Bronchial epithelial cell (primary cell): ENCODE measurements around the gene PACSIN1. TPM values are rescaled to one million over a fixed set of nuclear protein-coding genes. Genes with fewer than 3 reads are reported as not detected.
A peak's percentile ranks its signal among the peaks of the same experiment; 100 is the strongest.

Experiments used
- DNase-seq: peaks from one replicate; pipeline ENCODE4 v3.0.0-alpha.2; 2010; ENCODE audit warnings: low read depth
- FAIRE-seq: peaks from 2 replicates; lab custom pipeline; 2011; peaks lifted over from hg19 to GRCh38; lab: Jason Lieb, UNC
- H3K27me3 ChIP-seq: 2 replicates; pipeline ENCODE4 v1.5.1; 2011; ENCODE audit warnings: low read length; ENCODE audit not compliant: control insufficient read depth, insufficient read depth
- H3K36me3 ChIP-seq: 2 replicates; pipeline ENCODE4 v1.5.1; 2011; ENCODE audit warnings: low read length; ENCODE audit not compliant: control insufficient read depth, insufficient read depth
- H3K4me3 ChIP-seq: 2 replicates; pipeline ENCODE4 v1.5.1; 2011; ENCODE audit warnings: mild to moderate bottlenecking, low read depth, low read length, control low read depth
- CTCF ChIP-seq: IDR thresholded peaks from 2 replicates; pipeline ENCODE4 v1.5.1; 2011; ENCODE audit warnings: mild to moderate bottlenecking, moderate library complexity, low read length, control low read depth, inconsistent platforms; ENCODE audit not compliant: insufficient read depth, severe bottlenecking
- total RNA-seq: library from RNA; depleted of rRNA; stranded (reverse); fragments of >200 nt; gene quantifications from 2 replicates; pipeline ENCODE4 v1.2.1, GENCODE V29; 2014

The PACSIN1 gene
- total RNA-seq, 1 donor from 2014 or later, result not detected

DNA sequence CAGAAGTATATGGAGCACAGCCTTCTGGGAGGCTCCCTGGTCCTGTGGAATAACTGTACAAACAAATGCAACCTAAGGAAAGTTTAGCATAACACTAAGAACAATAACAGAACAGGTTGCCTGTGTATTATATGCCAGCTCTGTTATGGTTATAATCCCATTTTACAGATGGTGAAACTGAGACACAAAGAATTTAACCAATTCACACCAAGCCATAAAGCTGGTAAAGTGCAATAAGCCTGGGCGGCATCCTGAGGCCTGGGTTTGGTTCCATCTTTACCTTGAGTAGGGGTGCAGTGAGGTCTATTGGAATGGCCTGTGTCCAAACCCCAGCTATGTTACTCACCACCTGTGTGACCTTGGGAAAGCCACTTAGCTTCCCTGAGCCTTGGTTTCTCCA, 14.7 kb upstream of the PACSIN1 start:
- Histone ChIP-seq H3K27me3 (no peaks in the 10 kb centered on the region), H3K36me3 (no peaks in the 10 kb centered on the region), H3K4me3 (no peak overlapping the region)
- TF ChIP-seq CTCF, result no peak
- DNase-seq (no peak), FAIRE-seq (no peak)

DNA sequence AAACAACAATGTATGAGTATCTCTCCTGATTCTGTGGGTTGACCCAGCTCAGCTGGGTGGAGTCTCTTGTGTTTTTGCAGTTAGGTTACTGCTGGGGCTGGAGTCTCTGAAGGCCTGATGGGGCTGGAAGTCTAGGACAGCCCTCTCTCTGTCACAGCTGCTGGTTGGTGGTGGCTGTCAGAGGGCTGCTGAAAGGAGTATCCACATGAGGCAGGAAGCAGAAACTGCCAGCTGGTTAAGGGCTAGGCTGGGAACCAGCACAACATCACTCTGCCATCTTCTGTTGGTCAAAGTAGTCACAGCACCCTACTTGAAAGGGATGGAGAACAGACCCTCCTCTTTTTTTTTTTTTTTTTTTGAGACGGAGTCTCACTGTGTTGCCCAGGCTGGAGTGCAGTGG, 10.0 kb upstream of the PACSIN1 start:
- no peak for TF ChIP-seq CTCF
- no peak for FAIRE-seq
- Histone ChIP-seq H3K4me3 (no peak overlapping the region), H3K27me3 (no peaks in the 10 kb centered on the region), H3K36me3 (no peaks in the 10 kb centered on the region)
- no peak for DNase-seq

DNA sequence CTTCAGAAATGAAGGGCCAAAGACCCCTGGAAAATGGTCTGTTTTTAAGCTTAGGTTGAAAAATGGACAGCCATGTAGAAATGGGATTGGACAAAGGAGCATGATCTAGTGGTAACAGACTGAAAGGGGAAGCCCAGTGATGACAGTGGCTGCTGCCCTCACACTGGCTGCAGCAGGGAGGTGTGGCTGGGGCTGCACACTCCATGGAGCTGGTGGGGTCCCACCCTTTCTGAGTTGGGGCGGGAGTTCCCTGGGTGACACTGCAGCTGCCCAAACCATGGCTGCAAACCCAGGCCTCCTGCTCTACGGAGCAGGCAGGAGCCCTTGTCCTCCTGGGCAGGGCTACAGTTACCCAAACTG, 8.5 kb upstream of the PACSIN1 start:
- Histone ChIP-seq H3K27me3 (no peaks in the 10 kb centered on the region), H3K4me3 (no peak overlapping the region), H3K36me3 (no peaks in the 10 kb centered on the region)
- DNase-seq (no peak), FAIRE-seq (no peak)
- no peak for TF ChIP-seq CTCF

DNA sequence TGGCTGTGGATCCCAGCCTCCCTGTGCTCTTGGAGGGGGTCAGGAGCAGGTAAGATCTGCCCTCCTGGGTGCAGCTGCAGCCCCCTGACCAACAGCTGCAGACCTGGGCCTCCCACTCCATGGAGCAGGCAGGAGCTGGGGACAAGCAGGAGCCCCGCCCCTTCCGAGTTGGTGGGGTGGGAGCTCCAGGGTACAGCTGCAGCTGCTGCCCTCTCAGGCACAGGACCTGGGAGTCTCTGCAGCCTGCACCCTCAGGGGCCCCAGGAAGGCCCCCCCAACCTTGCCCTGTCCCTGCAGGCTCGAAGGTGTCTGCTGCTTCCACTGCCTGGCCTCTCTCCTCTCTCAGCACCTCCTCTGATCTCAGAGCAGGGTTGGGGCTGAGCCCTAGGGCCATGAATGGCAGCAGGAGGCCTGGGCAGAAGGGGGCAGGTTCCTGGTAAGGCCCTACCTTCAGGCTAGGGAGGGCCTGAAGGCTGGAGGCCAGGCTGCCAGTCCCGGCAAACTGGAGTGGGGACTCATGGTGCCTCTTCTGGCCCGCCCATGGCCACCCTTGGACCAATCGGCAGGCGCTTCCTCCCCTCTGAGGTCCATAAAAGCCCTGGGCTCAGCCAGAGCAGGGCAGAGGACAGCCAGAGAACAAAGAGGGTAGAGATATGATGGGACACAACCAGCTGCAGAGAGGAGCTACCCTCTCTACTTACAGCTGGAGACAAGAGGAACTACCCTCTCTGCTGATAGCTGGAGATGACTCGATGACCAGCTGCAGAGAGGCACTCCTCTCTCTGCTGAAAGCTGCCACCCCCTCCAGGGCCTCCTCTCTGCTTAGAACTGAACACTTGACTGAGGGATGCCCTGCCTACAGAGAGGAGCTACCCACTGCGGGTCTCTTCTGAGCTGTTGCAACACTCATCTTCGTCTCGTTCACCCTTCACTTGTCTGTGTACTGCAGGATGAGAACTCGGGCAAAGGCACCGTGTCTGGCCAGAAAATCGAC, 7.8 kb upstream of the PACSIN1 start:
- Histone ChIP-seq H3K4me3 (no peak overlapping the region), H3K36me3 (no peaks in the 10 kb centered on the region), H3K27me3 (no peaks in the 10 kb centered on the region)
- no peak for DNase-seq
- no peak for TF ChIP-seq CTCF
- FAIRE-seq, result no peak

GRCh38 chr6:34459899-34460593, 5.8 kb upstream of the PACSIN1 start:
- FAIRE-seq, result no peak
- DNase-seq, result peak; percentile 66
- no peaks in the 10 kb centered on the region for H3K27me3 ChIP-seq
- no peaks in the 10 kb centered on the region for H3K36me3 ChIP-seq
- H3K4me3 ChIP-seq, result no peak overlapping the region
- peak; percentile 83 for TF ChIP-seq CTCF
